ENCODE results near the gene AK4. TPM values are rescaled to one million over a fixed set of nuclear protein-coding genes. Genes with fewer than 3 reads are reported as not detected.
A peak's percentile ranks its signal among the peaks of the same experiment; 100 is the strongest.

The AK4 gene
- total and polyA plus RNA-seq, 7 donors = 9.7 to 74.1 (median 37.8) TPM

DNA sequence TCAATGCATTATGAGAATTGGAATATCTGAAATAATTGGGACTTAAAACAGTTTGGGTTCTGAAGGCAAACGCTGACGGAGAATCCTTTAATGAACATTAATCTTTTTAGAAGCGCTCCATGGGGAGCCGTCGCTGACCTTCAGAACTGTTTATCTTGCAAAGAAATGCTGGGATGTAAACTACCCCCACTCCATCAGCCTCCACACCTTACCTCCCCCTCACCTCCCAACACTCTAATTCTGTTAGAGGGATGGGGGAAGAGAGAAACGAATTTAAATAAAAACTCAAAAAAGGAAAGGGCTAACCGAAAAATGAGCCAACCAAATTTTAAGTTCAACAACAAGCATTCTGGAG, 117.3 kb downstream of the AK4 start:
- Histone ChIP-seq H3K9me3 (no peaks in the 10 kb centered on the region), H3K4me3 (peak overlapping the region; percentile 20 to 51 (median 49)), H3K27me3 (peaks cover 0 to 41% (median 9%) of the 10 kb centered on the region in 3 donors), H3K4me1 (peaks cover 0 to 21% (median 15%) of the 10 kb centered on the region in 4 donors), H3K27ac (peak overlapping the region in 1 of 4 donors; percentile 43), H3K36me3 (no peaks in the 10 kb centered on the region)
- intact Hi-C loops (cut with DNase I) = no loop called here
- TF ChIP-seq POLR2AphosphoS5 (IDR thresholded peaks at IDR 0.05) (no peak), POLR2A (IDR thresholded peaks at IDR 0.05) (no peak), EP300 (IDR thresholded peaks at IDR 0.05) (no peak)
- TF ChIP-seq, protein P1, sequence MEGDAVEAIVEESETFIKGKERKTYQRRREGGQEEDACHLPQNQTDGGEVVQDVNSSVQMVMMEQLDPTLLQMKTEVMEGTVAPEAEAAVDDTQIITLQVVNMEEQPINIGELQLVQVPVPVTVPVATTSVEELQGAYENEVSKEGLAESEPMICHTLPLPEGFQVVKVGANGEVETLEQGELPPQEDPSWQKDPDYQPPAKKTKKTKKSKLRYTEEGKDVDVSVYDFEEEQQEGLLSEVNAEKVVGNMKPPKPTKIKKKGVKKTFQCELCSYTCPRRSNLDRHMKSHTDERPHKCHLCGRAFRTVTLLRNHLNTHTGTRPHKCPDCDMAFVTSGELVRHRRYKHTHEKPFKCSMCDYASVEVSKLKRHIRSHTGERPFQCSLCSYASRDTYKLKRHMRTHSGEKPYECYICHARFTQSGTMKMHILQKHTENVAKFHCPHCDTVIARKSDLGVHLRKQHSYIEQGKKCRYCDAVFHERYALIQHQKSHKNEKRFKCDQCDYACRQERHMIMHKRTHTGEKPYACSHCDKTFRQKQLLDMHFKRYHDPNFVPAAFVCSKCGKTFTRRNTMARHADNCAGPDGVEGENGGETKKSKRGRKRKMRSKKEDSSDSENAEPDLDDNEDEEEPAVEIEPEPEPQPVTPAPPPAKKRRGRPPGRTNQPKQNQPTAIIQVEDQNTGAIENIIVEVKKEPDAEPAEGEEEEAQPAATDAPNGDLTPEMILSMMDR (IDR thresholded peaks at IDR 0.05) = no peak
- 8 to 11% methylated on average over 7 of the region's 7 CpGs for WGBS, 2 donors
- no peak for DNase-seq

DNA sequence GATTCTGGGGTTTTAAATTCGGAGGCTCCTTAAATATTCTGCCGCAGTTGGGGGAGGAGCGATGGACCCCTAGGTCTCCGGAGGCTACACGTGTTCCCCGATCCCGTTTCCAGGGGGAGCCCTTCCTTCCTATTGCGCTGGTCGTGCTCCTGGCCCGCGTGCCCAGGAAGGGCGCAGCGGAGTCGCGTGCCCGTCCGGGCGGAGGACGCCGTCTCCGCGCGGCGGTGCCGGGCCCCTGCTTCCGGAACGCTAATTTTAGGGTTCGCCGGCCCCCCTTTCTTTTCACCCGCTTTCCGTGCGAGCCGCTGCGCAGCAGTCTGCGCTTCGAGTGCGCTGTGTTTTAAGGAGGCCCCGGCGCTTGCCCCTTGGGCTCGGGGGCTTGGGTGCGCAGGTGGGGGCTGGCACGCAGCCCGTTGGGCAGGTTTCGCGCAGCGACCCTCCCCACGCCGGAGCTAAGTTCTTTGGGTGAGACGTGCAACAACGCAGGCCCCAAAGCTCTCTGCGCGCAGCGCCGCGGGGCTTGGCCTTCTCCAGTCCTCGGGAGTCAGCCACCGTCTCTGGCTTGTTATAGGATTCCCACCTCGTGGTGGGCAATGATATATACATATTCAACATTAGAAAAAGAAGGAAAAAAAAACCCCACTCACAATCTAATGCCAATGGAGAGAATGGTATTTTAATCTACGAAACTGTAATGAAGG, 117.8 kb downstream of the AK4 start:
- peak overlapping the region in 1 of 4 donors; percentile 43 for H3K27ac ChIP-seq
- peaks cover 0 to 21% (median 15%) of the 10 kb centered on the region in 4 donors for H3K4me1 ChIP-seq
- no peaks in the 10 kb centered on the region for H3K36me3 ChIP-seq
- no peaks in the 10 kb centered on the region for H3K9me3 ChIP-seq
- TF ChIP-seq POLR2A (IDR thresholded peaks at IDR 0.05) = no peak
- TF ChIP-seq, protein P1 (IDR thresholded peaks at IDR 0.05) = no peak
- no peak for TF ChIP-seq EP300 (IDR thresholded peaks at IDR 0.05)
- TF ChIP-seq POLR2AphosphoS5 (IDR thresholded peaks at IDR 0.05) = no peak
- DNase-seq = no peak
- 4 to 9% methylated on average over 59 of the region's 59 CpGs for WGBS, 2 donors
- H3K4me3 ChIP-seq = peak overlapping the region; percentile 20 to 51 (median 49)
- intact Hi-C loops (cut with DNase I) = no loop called here
- H3K27me3 ChIP-seq = peaks cover 0 to 41% (median 9%) of the 10 kb centered on the region in 3 donors

DNA sequence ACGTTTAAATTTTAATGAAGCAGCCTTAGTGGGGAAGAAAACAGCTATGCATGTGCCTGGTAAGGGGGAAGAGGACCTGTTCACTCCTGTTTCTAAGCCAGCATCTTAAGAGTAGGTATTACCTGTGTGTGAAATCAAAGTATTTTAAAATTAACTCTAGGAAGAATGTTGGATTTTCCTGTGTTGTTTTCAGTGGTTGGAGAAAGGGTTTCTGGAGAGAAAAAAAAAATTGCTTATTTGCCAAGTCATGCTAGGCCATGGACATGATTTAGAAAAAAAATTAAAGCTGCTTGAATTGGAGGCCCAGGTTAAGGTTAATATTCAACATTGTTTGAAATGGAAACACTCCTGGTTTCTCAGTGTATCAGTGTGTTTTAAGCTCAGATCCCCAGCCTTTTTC, 118.5 kb downstream of the AK4 start:
- no peak for TF ChIP-seq POLR2AphosphoS5 (IDR thresholded peaks at IDR 0.05)
- no peak for TF ChIP-seq EP300 (IDR thresholded peaks at IDR 0.05)
- TF ChIP-seq, protein P1 (IDR thresholded peaks at IDR 0.05) = no peak
- no peak for TF ChIP-seq POLR2A (IDR thresholded peaks at IDR 0.05)
- no peaks in the 10 kb centered on the region for H3K36me3 ChIP-seq
- DNase-seq = no peak
- H3K9me3 ChIP-seq = no peaks in the 10 kb centered on the region
- peaks cover 0 to 21% (median 15%) of the 10 kb centered on the region in 4 donors for H3K4me1 ChIP-seq
- WGBS, 2 donors = 40 to 47% methylated on average over 1 of the region's 1 CpG
- H3K27me3 ChIP-seq = peaks cover 0 to 41% (median 9%) of the 10 kb centered on the region in 3 donors
- H3K4me3 ChIP-seq = no peak overlapping the region
- intact Hi-C loops (cut with DNase I) = no loop called here
- H3K27ac ChIP-seq = no peak overlapping the region

DNA sequence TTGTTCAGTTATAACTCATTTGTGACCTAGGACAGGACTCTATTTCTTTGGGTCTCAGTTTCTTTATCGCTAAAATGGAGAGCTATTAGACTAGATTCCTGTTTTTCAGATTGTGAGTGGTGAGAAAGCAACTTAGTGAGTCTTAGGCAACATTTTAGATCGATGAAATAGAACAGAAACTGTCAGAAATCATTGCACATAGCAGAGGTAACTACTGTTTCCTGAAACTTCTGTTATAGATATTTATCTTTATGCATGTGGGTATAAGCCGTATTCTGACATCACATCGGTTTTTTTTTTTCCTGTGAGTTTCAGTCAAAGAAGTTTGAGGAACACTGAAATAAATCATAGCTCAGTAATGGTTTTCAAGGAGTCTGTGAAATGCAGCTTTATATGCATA, 119.3 kb downstream of the AK4 start:
- intact Hi-C loops (cut with DNase I) = no loop called here
- H3K4me1 ChIP-seq = peaks cover 0 to 21% (median 15%) of the 10 kb centered on the region in 4 donors
- H3K4me3 ChIP-seq = no peak overlapping the region
- H3K36me3 ChIP-seq = no peaks in the 10 kb centered on the region
- H3K9me3 ChIP-seq = no peaks in the 10 kb centered on the region
- TF ChIP-seq EP300 (IDR thresholded peaks at IDR 0.05) = no peak
- TF ChIP-seq, protein P1 (IDR thresholded peaks at IDR 0.05) = no peak
- no peak for DNase-seq
- peaks cover 0 to 41% (median 9%) of the 10 kb centered on the region in 3 donors for H3K27me3 ChIP-seq
- no peak overlapping the region for H3K27ac ChIP-seq
- 76 to 85% methylated on average over 4 of the region's 4 CpGs for WGBS, 2 donors
